Erythroblast (primary cell): ENCODE results near the gene PPP2R3A.

Source experiments
- DNase-seq, 2 experiments: peaks; one replicate each; lab custom pipeline; 2025; lab: John Stamatoyannopoulos, UW
- GATA1 ChIP-seq: IDR thresholded peaks from 2 replicates; pipeline ENCODE4 v1.6.1; 2011; ENCODE audit warnings: low read depth, mild to moderate bottlenecking, control low read depth, low read length, moderate library complexity
- POLR2A ChIP-seq: IDR thresholded peaks from 2 replicates; pipeline ENCODE4 v1.6.1; 2011; ENCODE audit warnings: mild to moderate bottlenecking, low read length

The PPP2R3A gene

GRCh38 chr3:135982922-135983581 lies 17.5 kb downstream of the PPP2R3A start:
- no peak for DNase-seq
- TF ChIP-seq GATA1 = no peak

GRCh38 chr3:135987661-135988060 lies 22.1 kb downstream of the PPP2R3A start:
- DNase-seq = no peak
- TF ChIP-seq GATA1 (no peak), POLR2A (no peak)

GRCh38 chr3:135989242-135989641 lies 23.7 kb downstream of the PPP2R3A start:
- no peak for TF ChIP-seq POLR2A
- TF ChIP-seq GATA1 = no peak
- no peak for DNase-seq

GRCh38 chr3:135990903-135991302 lies 25.4 kb downstream of the PPP2R3A start:
- TF ChIP-seq POLR2A (no peak), GATA1 (no peak)
- no peak for DNase-seq

- TF ChIP-seq GATA1 (no peak), POLR2A (no peak)
Measured at GRCh38 chr3:135991621-135992020, 26.1 kb downstream of the PPP2R3A start.

GRCh38 chr3:135992072-135992471 lies 26.5 kb downstream of the PPP2R3A start:
- DNase-seq = no peak
- TF ChIP-seq POLR2A = no peak
- TF ChIP-seq GATA1 = no peak

More at GRCh38 chr3:135991621-135992020, 26.1 kb downstream of the PPP2R3A start:
- no peak for DNase-seq

GRCh38 chr3:135994708-135995337 lies 29.3 kb downstream of the PPP2R3A start:
- DNase-seq = peak in 1 of 2 experiments; percentile 9

GRCh38 chr3:135995766-135996165 lies 30.2 kb downstream of the PPP2R3A start:
- DNase-seq = no peak
- TF ChIP-seq POLR2A = no peak
- TF ChIP-seq GATA1 = no peak

More at GRCh38 chr3:135994708-135995337, 29.3 kb downstream of the PPP2R3A start:
- TF ChIP-seq GATA1 (no peak), POLR2A (no peak)

- no peak for TF ChIP-seq GATA1
- no peak for TF ChIP-seq POLR2A
- no peak for DNase-seq
Measured at GRCh38 chr3:135997554-135998320, 32.2 kb downstream of the PPP2R3A start.

- TF ChIP-seq GATA1 (no peak), POLR2A (no peak)
- no peak for DNase-seq
Measured at GRCh38 chr3:136008221-136008620, 42.7 kb downstream of the PPP2R3A start.

GRCh38 chr3:136008732-136009470 lies 43.4 kb downstream of the PPP2R3A start:
- no peak for DNase-seq
- TF ChIP-seq POLR2A = no peak
- TF ChIP-seq GATA1 = no peak

- TF ChIP-seq GATA1 (no peak), POLR2A (no peak)
- DNase-seq = no peak
Measured at GRCh38 chr3:136018876-136019275, 53.3 kb downstream of the PPP2R3A start.

GRCh38 chr3:136021803-136022202 lies 56.3 kb downstream of the PPP2R3A start:
- DNase-seq = no peak
- TF ChIP-seq GATA1 (no peak), POLR2A (no peak)
